Calu3 (cell line): ENCODE data around the gene RPL13A. TPM values are rescaled to one million over a fixed set of nuclear protein-coding genes. Genes with fewer than 3 reads are reported as not detected.

Experiments used
- BruUV-seq: library from RNA; stranded (reverse); fragments of 400-500 nt; replicated peaks from 2 replicates; lab custom pipeline; 2021; lab: Mats Ljungman, UMichigan
- CTCF ChIA-PET: fragments of 300-600 bp; sonication (Branson Sonifier 250); formaldehyde crosslinking; loops from one replicate; lab custom pipeline; 2022; ENCODE audit warnings: antibody characterized with exemption; lab: Charles Lee
- DNase-seq: peaks from one replicate; pipeline ENCODE4 v3.0.0; 2022
- H3K27ac Mint-ChIP-seq: one replicate; pipeline ENCODE4 v1.8.0; 2022; ENCODE audit warnings: mixed read lengths; ENCODE audit not compliant: unreplicated experiment
- H3K27me3 Mint-ChIP-seq: one replicate; pipeline ENCODE4 v1.8.0; 2022; ENCODE audit warnings: mixed read lengths; ENCODE audit not compliant: unreplicated experiment
- H3K36me3 Mint-ChIP-seq: one replicate; pipeline ENCODE4 v1.8.0; 2022; ENCODE audit warnings: mild to moderate bottlenecking, moderate library complexity, mixed read lengths; ENCODE audit not compliant: insufficient read depth, unreplicated experiment
- H3K4me1 Mint-ChIP-seq: one replicate; pipeline ENCODE4 v1.8.0; 2022; ENCODE audit warnings: mild to moderate bottlenecking, low read depth, mixed read lengths; ENCODE audit not compliant: unreplicated experiment
- H3K4me3 Mint-ChIP-seq: one replicate; pipeline ENCODE4 v1.8.0; 2022; ENCODE audit warnings: mild to moderate bottlenecking, low read depth, moderate library complexity, mixed read lengths; ENCODE audit not compliant: unreplicated experiment
- H3K9me3 Mint-ChIP-seq: one replicate; pipeline ENCODE4 v1.8.0; 2022; ENCODE audit warnings: low read depth, mixed read lengths; ENCODE audit not compliant: unreplicated experiment
- CTCF ChIP-seq: fragments of 200-600 bp; IDR thresholded peaks from one replicate; pipeline ENCODE4 v1.8.0; 2022; ENCODE audit warnings: antibody characterized with exemption; ENCODE audit not compliant: unreplicated experiment
- intact Hi-C: fragments of 100-400 bp; cut with micrococcal nuclease; formaldehyde crosslinking; loops from one replicate; pipeline ENCODE4 v1.10.0; 2022; ENCODE audit not compliant: unreplicated experiment
- total RNA-seq: library from RNA; stranded (reverse); gene quantifications from 2 replicates; pipeline ENCODE4 v1.2.3, GENCODE V29; 2022

RPL13A gene
- total RNA-seq, 1 experiment from 2014 or later: 1,993 TPM

GRCh38 chr19:49441210-49441959 lies 46.0 kb upstream of the RPL13A start, which contains the start of gene SLC17A7:
TSS of gene SLC17A7 (minus strand) at chr19:49441527. CDS start at chr19:49441379, 148 bp downstream.
- H3K27ac Mint-ChIP-seq: no peak within 1 kb of the TSS
- CTCF ChIA-PET: interaction anchor here (0.6 to 1.5 kb wide), 4 partner anchors 15 to 214 kb away, joined by 3 to 6 read pairs (median 4); no protein-coding TSS in a partner anchor
- H3K27me3 Mint-ChIP-seq: peaks cover 68% of the 10 kb centered on the region
- no TSS peak for BruUV-seq
- no peak for DNase-seq
- H3K36me3 Mint-ChIP-seq: peaks cover 33% of the 10 kb centered on the region
- TF ChIP-seq CTCF: no peak
- H3K4me1 Mint-ChIP-seq: peaks cover 27% of the 10 kb centered on the region
- H3K4me3 Mint-ChIP-seq: peak within 1 kb of the TSS; percentile 73
- intact Hi-C loops: no loop called here
- H3K9me3 Mint-ChIP-seq: no peaks in the 10 kb centered on the region

GRCh38 chr19:49441960-49442350 lies 45.5 kb upstream of the RPL13A start:
- no peak overlapping the region for H3K27ac Mint-ChIP-seq
- no TSS peak for BruUV-seq
- CTCF ChIA-PET: interaction anchor here (0.6 to 1.5 kb wide), 6 partner anchors 11 to 214 kb away, joined by 3 to 6 read pairs (median 4); partner anchors contain the start of gene ALDH16A1
- no peaks in the 10 kb centered on the region for H3K9me3 Mint-ChIP-seq
- peaks cover 62% of the 10 kb centered on the region for H3K27me3 Mint-ChIP-seq
- peak overlapping the region; percentile 73 for H3K4me3 Mint-ChIP-seq
- no peak for DNase-seq
- peaks cover 27% of the 10 kb centered on the region for H3K4me1 Mint-ChIP-seq
- H3K36me3 Mint-ChIP-seq: peaks cover 33% of the 10 kb centered on the region
- TF ChIP-seq CTCF: no peak
- intact Hi-C loops: no loop called here

GRCh38 chr19:49442354-49442753 lies 45.1 kb upstream of the RPL13A start:
- Mint-ChIP-seq H3K27ac (no peak overlapping the region), H3K27me3 (peaks cover 58% of the 10 kb centered on the region), H3K4me1 (peaks cover 27% of the 10 kb centered on the region), H3K9me3 (no peaks in the 10 kb centered on the region), H3K36me3 (peaks cover 37% of the 10 kb centered on the region), H3K4me3 (peak overlapping the region; percentile 73)
- no peak for TF ChIP-seq CTCF
- DNase-seq: peak; percentile 32
- no TSS peak for BruUV-seq
- CTCF ChIA-PET: interaction anchor here (0.5 to 1.5 kb wide), 13 partner anchors 10 to 345 kb away, joined by 3 to 14 read pairs (median 5); partner anchors contain the start of genes ALDH16A1 and PIH1D1
- intact Hi-C loops: no loop called here

GRCh38 chr19:49442771-49443365 lies 44.5 kb upstream of the RPL13A start:
- Mint-ChIP-seq H3K4me3 (peak overlapping the region; percentile 73), H3K27ac (no peak overlapping the region), H3K36me3 (peaks cover 39% of the 10 kb centered on the region), H3K9me3 (no peaks in the 10 kb centered on the region), H3K4me1 (peaks cover 27% of the 10 kb centered on the region), H3K27me3 (peaks cover 53% of the 10 kb centered on the region)
- peak; percentile 96 for DNase-seq
- intact Hi-C loops: loop anchor here (1.0 kb wide), 1 partner anchor 51 kb away; no protein-coding TSS in a partner anchor
- TF ChIP-seq CTCF: no peak
- CTCF ChIA-PET: interaction anchor here (0.5 to 1.5 kb wide), 11 partner anchors 9 to 345 kb away, joined by 3 to 14 read pairs (median 5); partner anchors contain the start of genes ALDH16A1 and PIH1D1
- BruUV-seq: no TSS peak
